Urinary bladder (tissue), 4 donors: ENCODE results near the gene SLCO1B1. TPM values are rescaled to one million over a fixed set of nuclear protein-coding genes. Genes with fewer than 3 reads are reported as not detected.
"Not testable (repeated sequence)": the region's sequence is repeated elsewhere in the genome, so short reads cannot be mapped to it uniquely, and the experiment has no call there.

Experiments
- DNase-seq: peaks from one replicate; pipeline ENCODE4 v3.0.0-alpha.2; 2015; ENCODE audit errors: extremely low spot score
- H3K27ac ChIP-seq: one replicate; pipeline ENCODE4 v1.5.1; 2013; ENCODE audit warnings: low read depth, mild to moderate bottlenecking, moderate library complexity
- H3K36me3 ChIP-seq: one replicate; pipeline ENCODE4 v1.6.1; 2013; ENCODE audit warnings: mild to moderate bottlenecking, moderate library complexity; ENCODE audit not compliant: insufficient read depth
- H3K4me1 ChIP-seq: one replicate; pipeline ENCODE4 v1.6.1; 2013; ENCODE audit warnings: mild to moderate bottlenecking, moderate library complexity; ENCODE audit not compliant: insufficient read depth
- H3K4me3 ChIP-seq: one replicate; pipeline ENCODE4 v1.5.1; 2013; ENCODE audit warnings: low read depth, low read length
- WGBS: extraction: QIAGEN DNeasy Blood & Tissue Kit; methylation state at CpG from one replicate; pipeline ENCODE4 v1.1.7; 2013; 5-methylcytosine and 5-hydroxymethylcytosine counted together
- polyA plus RNA-seq: library from polyadenylated mRNA; stranded (reverse); fragments of 200-250 nt; gene quantifications from one replicate; pipeline ENCODE4 v1.2.3, GENCODE V29; 2013
- total RNA-seq: library from RNA; depleted of rRNA; stranded (reverse); fragments of >200 nt; gene quantifications from one replicate; pipeline ENCODE4 v1.2.3, GENCODE V29; 2014
- donor health status: healthy with polysubstance abuse.
- donor health status: healthy.

Gene SLCO1B1
- total and polyA plus RNA-seq, 2 donors = 0.05 TPM; not detected in 1

DNA sequence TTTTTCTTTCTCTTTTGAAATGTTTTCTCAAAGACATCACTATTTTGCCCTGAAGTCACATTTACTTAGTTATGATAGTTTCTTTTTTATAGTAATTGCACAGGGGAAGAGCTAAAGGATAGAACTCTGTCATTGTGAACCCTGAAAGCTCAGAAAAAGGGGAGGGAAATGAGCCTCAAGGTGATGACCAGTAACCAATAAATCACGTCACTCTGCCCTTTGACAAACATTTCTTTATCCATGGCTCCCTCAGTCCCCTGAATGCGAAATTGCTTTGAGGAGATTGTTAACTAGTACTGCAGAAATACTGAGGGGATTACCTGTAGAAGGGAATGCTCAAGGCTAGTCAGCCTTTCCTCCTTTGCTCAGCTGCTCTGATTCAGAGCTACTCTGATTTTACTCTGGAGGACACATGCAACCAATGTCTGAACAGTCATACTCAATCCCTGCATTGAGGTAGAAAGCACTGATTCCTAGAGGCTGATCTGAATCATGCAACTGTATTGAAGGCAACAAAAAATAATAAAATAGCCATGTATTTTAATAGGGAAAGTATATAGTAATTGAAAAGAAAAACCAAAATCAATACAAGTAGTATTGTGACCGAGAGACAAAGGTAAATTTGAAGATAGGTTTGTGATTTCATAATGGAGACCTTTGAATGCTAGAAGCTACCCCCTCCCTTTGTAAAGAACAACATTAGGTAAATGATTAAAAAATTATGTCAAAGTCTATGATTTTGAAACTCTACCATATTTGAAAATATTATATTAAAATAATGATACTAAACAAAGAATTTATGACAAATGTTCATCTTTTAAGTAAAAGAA lies 24.7 kb downstream of the SLCO1B1 start:
- no peak for DNase-seq
- Histone ChIP-seq H3K36me3 (no peaks in the 10 kb centered on the region), H3K4me3 (no peak overlapping the region), H3K27ac (no peak overlapping the region), H3K4me1 (no peaks in the 10 kb centered on the region)
- WGBS = 74% methylated on average over 3 of the region's 3 CpGs

DNA sequence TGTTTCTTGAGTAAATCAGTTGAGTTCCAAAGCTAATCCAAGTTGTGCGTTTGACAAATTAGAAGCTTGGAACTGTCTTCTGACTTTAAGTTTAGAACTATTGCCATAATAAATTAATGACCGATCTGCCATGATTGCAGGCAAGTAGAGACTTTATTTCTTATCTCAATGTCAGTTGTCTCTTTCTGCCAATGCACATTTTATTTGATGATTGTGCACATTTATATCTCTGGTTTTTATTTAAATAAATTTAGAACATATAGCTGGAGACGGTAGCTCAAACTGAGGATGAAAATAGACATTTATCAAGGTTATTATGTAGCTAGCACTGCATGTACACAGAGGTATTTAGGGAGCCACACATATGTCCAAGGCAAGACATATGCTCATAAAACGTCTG lies 34.1 kb downstream of the SLCO1B1 start:
- no peaks in the 10 kb centered on the region for H3K36me3 ChIP-seq
- H3K27ac ChIP-seq = no peak overlapping the region
- no peak overlapping the region for H3K4me3 ChIP-seq
- H3K4me1 ChIP-seq = no peaks in the 10 kb centered on the region
- 39% methylated on average over 4 of the region's 4 CpGs for WGBS
- no peak for DNase-seq

DNA sequence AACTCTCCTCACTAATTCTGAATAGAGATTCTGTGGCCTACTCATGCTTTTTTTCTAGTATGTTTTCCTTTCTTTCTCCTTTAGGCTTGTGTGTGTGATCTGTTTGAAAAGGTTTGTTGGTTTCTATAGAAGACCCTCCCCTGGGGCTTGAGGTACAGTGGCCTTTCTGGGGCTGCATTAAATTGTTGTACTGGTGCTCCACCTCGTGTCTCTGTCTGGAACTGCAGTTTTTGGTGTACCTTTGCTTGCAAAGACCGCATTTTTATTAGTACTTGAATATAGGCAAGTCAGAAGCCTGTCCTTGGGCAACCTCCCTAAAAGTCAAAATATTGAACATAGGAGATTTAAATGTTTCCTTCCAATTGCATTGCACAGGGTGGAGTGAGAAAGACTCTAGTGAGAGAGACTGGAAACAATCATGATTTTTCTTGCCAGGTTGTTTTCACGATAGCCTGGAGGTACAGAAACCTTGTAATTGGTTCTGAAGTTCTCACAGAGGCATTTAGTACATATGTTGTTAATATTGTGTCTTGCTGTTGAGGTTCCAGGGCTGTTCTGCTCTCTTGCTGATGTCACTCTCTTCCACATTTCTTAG lies 39.0 kb downstream of the SLCO1B1 start:
- H3K4me3 ChIP-seq = no peak overlapping the region
- no peak overlapping the region for H3K27ac ChIP-seq
- H3K36me3 ChIP-seq = no peaks in the 10 kb centered on the region
- 35% methylated on average over 3 of the region's 3 CpGs for WGBS
- H3K4me1 ChIP-seq = no peaks in the 10 kb centered on the region
- no peak for DNase-seq

DNA sequence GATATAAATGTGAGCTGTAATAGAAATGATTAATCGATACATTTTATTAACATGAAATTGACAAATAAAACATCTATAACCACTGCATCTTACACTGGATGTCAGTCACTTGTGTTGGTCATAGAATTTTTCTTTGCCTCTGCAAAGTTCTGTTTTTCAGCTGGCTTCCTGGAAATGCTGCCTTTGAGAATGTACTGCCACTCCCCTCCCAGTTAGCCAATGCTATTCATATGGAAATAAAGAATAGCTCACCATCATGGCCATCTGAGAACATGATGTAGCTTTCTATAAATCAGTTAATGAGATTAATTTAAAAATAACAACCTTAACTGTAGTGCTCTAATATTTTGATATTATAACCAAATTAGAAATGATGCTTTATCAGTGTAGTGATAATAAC lies 41.1 kb downstream of the SLCO1B1 start:
- H3K4me3 ChIP-seq = no peak overlapping the region
- no peaks in the 10 kb centered on the region for H3K36me3 ChIP-seq
- H3K4me1 ChIP-seq = no peaks in the 10 kb centered on the region
- no peak for DNase-seq
- no peak overlapping the region for H3K27ac ChIP-seq
- WGBS = 98% methylated on average over 1 of the region's 1 CpG

DNA sequence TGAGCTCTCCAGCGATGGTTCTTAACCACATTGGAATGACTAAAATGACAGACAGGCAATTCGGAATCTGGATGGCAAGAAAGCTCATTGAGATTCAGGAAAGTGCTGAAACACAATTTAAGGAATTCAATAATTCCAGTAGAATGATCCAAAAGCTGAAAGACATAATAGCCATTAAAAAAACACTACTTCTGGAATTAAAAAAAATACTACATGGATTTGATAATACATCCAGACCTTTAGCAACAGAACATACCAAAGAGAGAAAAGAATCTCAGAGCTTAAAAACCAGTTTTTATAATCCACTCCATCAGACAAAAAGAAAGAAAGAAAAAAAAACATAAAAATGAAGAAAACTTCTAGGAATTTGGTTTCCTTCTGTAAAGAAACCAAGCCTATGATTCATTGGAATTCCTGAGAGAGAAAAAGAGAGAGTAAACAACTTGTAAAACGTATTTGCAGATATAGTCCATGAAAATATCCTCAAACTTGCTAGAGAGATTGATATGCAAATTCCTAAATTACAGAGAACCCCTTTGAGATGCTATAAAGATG lies 52.8 kb downstream of the SLCO1B1 start:
- no peak overlapping the region for H3K27ac ChIP-seq
- DNase-seq = no peak
- no peak overlapping the region for H3K4me3 ChIP-seq
- no peaks in the 10 kb centered on the region for H3K36me3 ChIP-seq
- no peaks in the 10 kb centered on the region for H3K4me1 ChIP-seq
- WGBS = 58% methylated on average over 3 of the region's 3 CpGs

DNA sequence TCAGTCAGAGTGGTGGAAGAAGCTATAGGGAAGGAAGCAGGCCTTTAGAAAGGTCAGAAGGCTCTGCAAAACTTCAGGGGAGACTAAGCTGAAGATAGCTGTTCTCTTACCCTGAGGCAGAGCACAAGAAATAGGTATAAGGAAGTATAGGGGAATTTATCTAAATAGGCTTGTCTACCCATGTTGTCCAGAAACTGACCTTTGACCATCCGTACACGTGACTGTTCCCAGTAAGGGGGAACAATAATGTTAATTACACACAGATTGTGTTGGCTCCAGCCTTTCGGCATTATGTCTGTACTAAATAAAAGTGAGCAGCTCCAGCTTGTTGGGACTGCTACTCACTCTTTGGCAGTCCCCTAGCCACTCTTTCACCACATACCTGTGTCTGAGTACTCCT lies 59.0 kb downstream of the SLCO1B1 start:
- no peaks in the 10 kb centered on the region for H3K36me3 ChIP-seq
- H3K4me3 ChIP-seq = no peak overlapping the region
- DNase-seq = no peak
- H3K4me1 ChIP-seq = no peaks in the 10 kb centered on the region
- WGBS = 70% methylated on average over 3 of the region's 3 CpGs
- H3K27ac ChIP-seq = no peak overlapping the region

DNA sequence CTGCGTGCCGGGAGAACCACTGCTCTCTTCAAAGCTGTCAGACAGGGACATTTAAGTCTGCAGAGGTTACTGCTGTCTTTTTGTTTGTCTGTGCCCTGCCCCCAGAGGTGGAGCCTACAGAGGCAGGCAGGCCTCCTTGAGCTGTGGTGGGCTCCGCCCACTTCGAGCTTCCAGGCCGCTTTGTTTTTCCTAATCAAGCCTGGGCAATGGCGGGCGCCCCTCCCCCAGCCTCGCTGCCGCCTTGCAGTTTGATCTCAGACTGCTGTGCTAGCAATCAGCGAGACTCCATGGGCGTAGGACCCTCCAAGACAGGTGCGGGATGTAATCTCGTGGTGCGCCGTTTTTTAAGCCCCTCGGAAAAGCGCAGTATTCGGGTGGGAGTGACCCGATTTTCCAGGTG lies 83.4 kb downstream of the SLCO1B1 start:
- H3K36me3 ChIP-seq, H3K4me1 ChIP-seq: not testable (repeated sequence)
- 93% methylated on average over 12 of the region's 19 CpGs for WGBS

DNA sequence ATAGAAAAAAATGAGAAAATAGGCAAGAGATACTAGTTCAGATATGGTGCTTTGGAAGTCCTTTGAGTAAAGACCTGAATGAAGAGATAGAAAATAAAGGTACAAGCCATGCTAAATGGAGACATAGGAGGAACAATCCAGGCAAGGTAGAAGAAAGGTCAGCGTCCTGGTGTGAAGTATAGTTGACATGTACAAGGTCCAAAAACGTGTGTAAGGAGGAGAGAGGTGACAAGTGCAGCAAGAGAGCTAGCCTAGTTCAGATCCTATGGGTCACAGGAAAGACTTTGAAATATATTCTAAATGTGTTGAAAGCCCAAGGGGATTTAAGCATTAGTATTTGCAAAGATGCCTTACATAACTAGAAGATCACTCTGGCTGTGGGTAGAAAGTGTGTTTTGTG lies 88.2 kb downstream of the SLCO1B1 start:
- H3K36me3 ChIP-seq = no peaks in the 10 kb centered on the region
- H3K4me1 ChIP-seq = no peaks in the 10 kb centered on the region
- H3K27ac ChIP-seq = no peak overlapping the region
- no peak for DNase-seq
- no peak overlapping the region for H3K4me3 ChIP-seq
- 65% methylated on average over 2 of the region's 2 CpGs for WGBS

More for the DNA sequence above, 83.4 kb downstream of the SLCO1B1 start:
- not testable (repeated sequence) for H3K4me3 ChIP-seq, H3K27ac ChIP-seq, DNase-seq

DNA sequence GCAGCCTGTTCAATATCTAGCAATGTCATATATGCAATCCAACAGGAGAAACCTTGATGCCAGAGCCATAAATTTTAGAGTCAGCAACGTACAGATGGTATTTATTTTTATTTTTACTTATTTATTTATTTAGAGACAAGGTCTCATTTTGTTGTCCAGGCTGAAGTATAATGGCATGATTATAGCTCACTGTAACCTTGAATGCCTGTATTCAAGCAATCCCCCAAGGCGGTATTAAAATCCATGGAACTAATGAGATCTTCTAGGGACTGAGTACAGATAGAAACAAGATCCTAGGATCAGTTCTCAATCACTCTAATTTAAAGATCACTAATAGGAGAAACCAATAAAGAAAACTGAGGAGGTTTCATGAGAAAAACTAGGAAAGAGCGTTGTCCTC lies 89.3 kb downstream of the SLCO1B1 start:
- no peaks in the 10 kb centered on the region for H3K36me3 ChIP-seq
- 71% methylated on average over 3 of the region's 3 CpGs for WGBS
- no peak overlapping the region for H3K4me3 ChIP-seq
- no peak overlapping the region for H3K27ac ChIP-seq
- DNase-seq = no peak
- H3K4me1 ChIP-seq = no peaks in the 10 kb centered on the region

DNA sequence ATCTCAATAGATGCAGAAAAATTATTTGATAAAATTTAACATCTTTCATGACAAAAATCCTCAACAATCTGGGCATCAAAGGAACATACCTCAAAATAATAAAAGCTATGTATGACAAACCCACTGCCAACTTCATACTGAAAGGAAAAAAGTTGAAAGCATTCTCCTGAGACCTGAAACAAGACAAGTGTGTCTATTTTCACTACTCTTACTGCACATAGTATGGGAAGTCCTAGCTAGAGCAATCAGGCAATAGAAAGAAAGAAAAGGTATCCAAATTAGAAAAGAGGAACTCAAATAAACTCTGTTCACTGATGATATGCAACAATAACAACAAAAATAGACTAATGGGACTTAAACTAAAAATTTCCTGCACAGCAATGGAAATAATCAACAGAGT lies 90.1 kb downstream of the SLCO1B1 start:
- Histone ChIP-seq H3K4me1 (no peaks in the 10 kb centered on the region), H3K27ac (no peak overlapping the region), H3K36me3 (no peaks in the 10 kb centered on the region), H3K4me3 (no peak overlapping the region)
- no peak for DNase-seq

DNA sequence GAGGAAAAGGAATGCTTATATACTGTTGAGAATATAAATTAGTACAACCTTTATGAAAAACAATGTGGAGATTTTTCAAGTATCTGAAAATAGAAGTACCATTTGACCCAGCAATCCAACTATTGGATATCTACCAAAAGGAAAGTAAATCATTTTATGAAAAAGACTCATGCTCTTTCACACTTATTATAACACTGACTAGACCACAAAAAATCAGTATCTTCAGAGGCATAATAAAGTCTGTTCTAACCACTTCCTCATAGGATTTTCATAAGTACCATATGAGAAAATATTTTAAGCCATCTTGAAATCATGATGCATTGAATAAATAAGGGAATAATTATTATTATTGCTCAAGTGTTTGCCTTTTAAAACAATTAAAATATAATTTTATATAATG lies 90.8 kb downstream of the SLCO1B1 start:
- H3K36me3 ChIP-seq = no peaks in the 10 kb centered on the region
- no peaks in the 10 kb centered on the region for H3K4me1 ChIP-seq
- DNase-seq = no peak
- H3K27ac ChIP-seq = no peak overlapping the region
- H3K4me3 ChIP-seq = no peak overlapping the region

DNA sequence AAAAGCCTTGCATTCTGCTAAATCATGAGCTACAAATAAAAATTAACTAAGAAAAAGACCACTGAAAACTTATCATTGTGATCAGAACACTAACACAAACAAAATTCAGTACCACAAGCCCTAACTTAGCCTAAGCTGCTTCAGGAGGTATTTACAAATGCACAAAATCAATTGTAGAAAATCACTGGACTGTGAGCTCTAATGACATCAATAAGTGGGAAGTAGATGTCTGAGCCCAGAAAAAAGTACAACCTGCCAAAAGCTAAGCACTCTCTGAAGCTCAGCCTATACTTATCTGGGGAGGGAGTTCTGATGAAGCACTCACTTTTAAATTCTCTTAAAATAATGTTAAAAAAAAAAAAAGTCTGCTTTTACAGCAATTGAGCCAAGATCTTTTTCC lies 92.9 kb downstream of the SLCO1B1 start:
- Histone ChIP-seq H3K36me3 (no peaks in the 10 kb centered on the region), H3K4me3 (no peak overlapping the region), H3K4me1 (no peaks in the 10 kb centered on the region), H3K27ac (no peak overlapping the region)
- no peak for DNase-seq

DNA sequence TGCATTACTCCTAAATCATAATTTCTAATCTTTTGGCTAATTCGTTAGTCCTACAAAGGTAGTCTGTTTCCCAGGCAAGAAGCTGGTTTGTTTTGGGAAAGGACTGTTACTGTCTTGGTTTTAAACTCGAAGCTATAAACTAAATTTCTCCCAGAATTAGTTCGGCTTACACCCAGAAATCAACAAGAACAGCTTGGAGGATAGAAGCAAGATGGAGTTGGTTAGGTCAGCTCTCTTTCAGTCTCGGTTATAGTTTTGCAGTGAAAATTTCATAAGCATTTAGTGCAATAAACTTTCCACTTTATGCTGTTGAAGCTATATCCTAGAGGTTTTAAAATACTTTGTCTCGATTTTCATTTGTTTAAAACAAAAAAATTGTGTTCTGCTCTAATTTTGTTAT lies 103.4 kb downstream of the SLCO1B1 start:
- Histone ChIP-seq H3K36me3 (no peaks in the 10 kb centered on the region), H3K4me3 (no peak overlapping the region), H3K27ac (no peak overlapping the region), H3K4me1 (no peaks in the 10 kb centered on the region)
- DNase-seq = no peak
- 77% methylated on average over 5 of the region's 5 CpGs for WGBS

DNA sequence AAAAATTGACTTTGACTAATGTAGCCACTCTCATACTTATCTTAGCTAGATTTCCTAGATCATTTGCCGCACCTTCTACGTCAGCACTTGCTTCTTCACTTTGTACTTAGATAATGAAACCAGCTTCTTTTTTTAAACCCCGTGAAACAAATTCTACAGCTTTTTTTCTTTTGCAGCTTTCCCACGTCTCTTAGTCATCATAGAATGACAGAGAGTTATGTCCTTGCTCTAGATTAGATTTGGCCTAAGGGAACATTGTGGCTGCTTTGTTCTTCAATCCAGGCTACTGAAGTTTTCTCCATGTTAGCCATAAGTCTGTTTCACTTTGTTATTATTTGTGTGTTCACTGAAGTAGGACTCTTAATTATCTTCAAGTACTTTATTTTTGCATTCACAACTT lies 108.9 kb downstream of the SLCO1B1 start:
- 79% methylated on average over 4 of the region's 4 CpGs for WGBS
- no peaks in the 10 kb centered on the region for H3K36me3 ChIP-seq
- H3K4me3 ChIP-seq = no peak overlapping the region
- no peak for DNase-seq
- no peak overlapping the region for H3K27ac ChIP-seq
- no peaks in the 10 kb centered on the region for H3K4me1 ChIP-seq
